NCI-H187 (cell line): ENCODE data around the gene MYO18A.
"Not testable (repeated sequence)": the region's sequence is repeated elsewhere in the genome, so short reads cannot be mapped to it uniquely, and the experiment has no call there.

ENCODE experiments used
- DNase-seq, 2 experiments: peaks; one replicate each; lab custom pipeline; 2025; lab: John Stamatoyannopoulos, UW

The MYO18A gene

GRCh38 chr17:29149431-29150064 lies 30.6 kb downstream of the MYO18A start:
- DNase-seq: no peak

GRCh38 chr17:29148790-29149430 lies 31.3 kb downstream of the MYO18A start:
- peak; percentile 78 to 81 for DNase-seq

GRCh38 chr17:29148257-29148789 lies 31.9 kb downstream of the MYO18A start:
- peak; percentile 37 to 78 for DNase-seq

- DNase-seq: no peak
Measured at GRCh38 chr17:29147682-29148081, 32.5 kb downstream of the MYO18A start.

GRCh38 chr17:29147228-29147627 lies 33.0 kb downstream of the MYO18A start:
- DNase-seq: not testable (repeated sequence)

- DNase-seq: no peak
Measured at GRCh38 chr17:29146369-29146972, 33.7 kb downstream of the MYO18A start.

- DNase-seq: peak in 1 of 2 experiments; percentile 34
Measured at GRCh38 chr17:29145289-29146073, 34.7 kb downstream of the MYO18A start.

- DNase-seq: no peak
Measured at GRCh38 chr17:29143894-29144293, 36.3 kb downstream of the MYO18A start.

- DNase-seq: no peak
Measured at GRCh38 chr17:29141514-29141876, 38.7 kb downstream of the MYO18A start.

- no peak for DNase-seq
Measured at GRCh38 chr17:29140631-29141513, 39.3 kb downstream of the MYO18A start.

GRCh38 chr17:29140051-29140621 lies 40.1 kb downstream of the MYO18A start:
- peak; percentile 13 to 45 for DNase-seq

- no peak for DNase-seq
Measured at GRCh38 chr17:29138971-29139691, 41.1 kb downstream of the MYO18A start.

GRCh38 chr17:29138184-29138955 lies 41.8 kb downstream of the MYO18A start:
- no peak for DNase-seq

GRCh38 chr17:29136998-29137730 lies 43.0 kb downstream of the MYO18A start:
- DNase-seq: no peak

- no peak for DNase-seq
Measured at GRCh38 chr17:29135464-29135863, 44.7 kb downstream of the MYO18A start.

- DNase-seq: no peak
Measured at GRCh38 chr17:29133121-29133713, 47.0 kb downstream of the MYO18A start.

GRCh38 chr17:29131814-29132682 lies 48.1 kb downstream of the MYO18A start:
- no peak for DNase-seq
